ENCODE data around the gene PLA2G3. TPM values are rescaled to one million over a fixed set of nuclear protein-coding genes. Genes with fewer than 3 reads are reported as not detected.

PLA2G3 gene
- total and polyA plus RNA-seq, 2 of the 13 experiments (the other 11 are each of a cell fraction or from before 2014, with no cell fraction given), result 0.12 to 0.42 TPM

DNA sequence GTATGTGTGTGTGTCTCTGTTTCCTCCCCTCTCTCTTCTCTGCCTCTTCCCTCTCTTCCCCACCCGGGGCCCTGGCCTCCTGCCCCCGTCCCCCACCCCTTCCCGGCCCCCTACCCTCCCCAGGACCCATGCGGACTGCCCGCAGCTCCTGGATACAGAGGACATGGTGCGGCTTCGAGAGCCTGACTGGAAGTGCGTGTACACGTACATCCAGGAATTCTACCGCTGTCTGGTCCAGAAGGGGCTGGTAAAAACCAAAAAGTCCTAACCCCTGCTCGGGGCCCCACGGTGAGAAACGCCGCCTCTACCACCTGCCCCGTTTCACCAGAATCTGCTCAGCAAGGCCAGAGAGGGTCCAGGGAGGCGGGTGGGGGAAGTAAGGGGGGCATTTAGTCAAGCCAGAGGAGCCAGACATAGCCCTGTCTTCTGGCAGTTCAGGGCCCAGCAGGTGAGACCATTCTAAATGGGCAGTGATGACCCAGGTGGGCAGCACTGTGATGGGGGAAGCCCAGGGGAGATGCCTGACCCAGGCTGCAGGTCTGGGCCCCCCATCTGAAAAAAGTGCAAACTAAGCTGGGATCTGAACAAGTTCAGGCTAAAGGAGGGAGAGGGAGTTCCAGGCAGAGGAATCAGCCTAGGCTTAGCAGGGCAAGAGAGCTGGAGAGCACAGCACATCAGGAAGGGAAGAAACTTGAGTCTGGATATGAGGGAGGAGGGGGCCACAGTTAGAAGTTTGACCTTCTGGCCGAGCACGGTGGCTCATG, 39.4 kb downstream of the PLA2G3 start:
- intact Hi-C loops (cut with micrococcal nuclease; ENCODE audit: unreplicated experiment), result no loop called here
- H3K27ac ChIP-seq (ENCODE audit: extremely low read length, insufficient read depth, low read length), result no peak overlapping the region
- FAIRE-seq, result no peak
- no TSS peak for BruUV-seq (replicated peaks)
- 98% methylated on average over 18 of the region's 18 CpGs for WGBS (ENCODE audit: low lambda C conversion rate)
- POLR2A ChIA-PET, result no interaction called here
- in situ Hi-C loops (cut with HindIII; ENCODE audit: extremely low pct_ligation_motif_present, low pct_unique_long_range_greater_than_20kb), result loop anchor here (5.0 kb wide), 1 partner anchor 41 kb away; the partner anchor contains the start of gene PLA2G3
- no peaks in the 10 kb centered on the region for H3K27me3 ChIP-seq (ENCODE audit: control insufficient read depth in 1 of 2, insufficient read depth in 2 of 2, low read length in 2 of 2)
- H3K4me1 ChIP-seq (ENCODE audit: insufficient read depth, low read length), result peaks cover 19% of the 10 kb centered on the region
- H2AFZ ChIP-seq (ENCODE audit: low read length), result no peak overlapping the region
- H4K20me1 ChIP-seq (ENCODE audit: insufficient read depth, low read length), result no peaks in the 10 kb centered on the region
- no peaks in the 10 kb centered on the region for H3K79me2 ChIP-seq (ENCODE audit: insufficient read depth, low read length)
- DNase-seq (ENCODE audit: low spot score), result no peak
- no peak for ATAC-seq
- H3K4me3 ChIP-seq (replicated peaks in 1 of 3; ENCODE audit: insufficient read depth in 1 of 3, low read depth in 2 of 3, low read length in 3 of 3), result no peak overlapping the region
- no peak overlapping the region for H3K9ac ChIP-seq (ENCODE audit: insufficient read depth, low read depth, low read length)
- H3K36me3 ChIP-seq (replicated peaks in 1 of 2; ENCODE audit: control insufficient read depth in 1 of 2, insufficient read depth in 2 of 2, low read length in 2 of 2), result peaks cover 13 to 32% of the 10 kb centered on the region in 2 experiments; a peak in 4 of 5 replicates
- no peaks in the 10 kb centered on the region for H3K9me3 ChIP-seq (ENCODE audit: low read length)
- no peak for TF ChIP-seq AKAP8 (CRISPR knock-in tag; IDR thresholded peaks at IDR 0.05)
- no peak for TF ChIP-seq GPBP1L1 (CRISPR knock-in tag; IDR thresholded peaks at IDR 0.05)
- CTCF ChIA-PET (ENCODE audit: low intra/inter-chr PET ratio, low total read pairs), result no interaction called here
- no peak overlapping the region for H3K4me2 ChIP-seq (ENCODE audit: low read depth, low read length)

DNA sequence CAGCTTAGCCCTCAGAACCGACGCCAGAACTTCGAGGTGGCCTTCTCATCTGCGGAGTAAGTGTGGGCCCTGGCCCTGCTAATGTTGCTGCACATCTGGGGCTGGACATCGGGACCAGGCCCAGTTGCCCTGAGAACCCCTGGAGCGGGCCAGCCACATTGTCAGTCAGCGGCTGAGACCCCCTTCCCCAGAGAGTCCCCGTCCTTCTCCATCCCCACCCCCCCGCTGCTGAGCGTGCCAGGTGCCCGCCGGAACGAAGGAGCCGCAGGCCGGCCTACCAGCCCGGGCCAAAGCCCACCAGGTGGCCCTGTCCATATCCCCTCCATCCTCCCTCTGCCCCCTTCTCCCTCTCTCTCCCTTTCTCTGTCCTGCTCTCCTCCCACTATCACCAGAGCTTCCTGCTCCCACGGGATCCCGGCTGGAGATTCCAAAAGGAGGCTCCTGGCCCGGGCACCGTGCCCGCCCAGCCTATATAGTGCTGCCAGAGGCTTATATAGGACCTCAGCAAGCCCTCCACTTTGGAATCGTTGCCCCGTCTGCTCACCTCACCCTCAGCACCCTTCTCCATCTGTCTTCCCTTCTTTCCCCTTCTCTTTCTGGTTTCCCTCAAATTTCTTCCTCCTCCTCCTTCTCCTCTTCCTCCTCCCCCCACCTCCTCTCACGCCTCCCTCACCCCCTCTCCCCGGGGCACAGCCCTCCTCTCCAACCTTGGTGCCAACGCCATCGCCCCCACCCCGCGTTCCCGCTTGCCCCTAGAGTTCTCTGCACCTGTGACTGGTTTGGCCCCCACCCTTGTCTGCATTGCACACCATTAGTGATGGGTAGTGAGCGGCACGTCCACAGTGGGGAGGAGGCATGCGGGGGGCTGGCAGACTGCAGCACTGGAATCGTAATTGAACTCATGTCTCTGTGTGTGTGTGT, 40.2 kb downstream of the PLA2G3 start:
- in situ Hi-C loops (cut with HindIII; ENCODE audit: extremely low pct_ligation_motif_present, low pct_unique_long_range_greater_than_20kb), result loop anchor here (5.0 kb wide), 1 partner anchor 42 kb away; the partner anchor contains the start of gene PLA2G3
- 97% methylated on average over 21 of the region's 34 CpGs for WGBS (ENCODE audit: low lambda C conversion rate)
- TF ChIP-seq ZNF816 (CRISPR knock-in tag; IDR thresholded peaks at IDR 0.05; ENCODE audit: borderline replicate concordance), result no peak
- no peak for TF ChIP-seq RNF2 (conservative IDR thresholded peaks at IDR 0.05; ENCODE audit: low read depth)
- no peak for TF ChIP-seq MAF1 (CRISPR knock-in tag; IDR thresholded peaks at IDR 0.05; ENCODE audit: borderline replicate concordance)
- no peak for TF ChIP-seq ZNF496 (CRISPR knock-in tag; IDR thresholded peaks at IDR 0.05; ENCODE audit: insufficient replicate concordance)
- TF ChIP-seq, protein P1, sequence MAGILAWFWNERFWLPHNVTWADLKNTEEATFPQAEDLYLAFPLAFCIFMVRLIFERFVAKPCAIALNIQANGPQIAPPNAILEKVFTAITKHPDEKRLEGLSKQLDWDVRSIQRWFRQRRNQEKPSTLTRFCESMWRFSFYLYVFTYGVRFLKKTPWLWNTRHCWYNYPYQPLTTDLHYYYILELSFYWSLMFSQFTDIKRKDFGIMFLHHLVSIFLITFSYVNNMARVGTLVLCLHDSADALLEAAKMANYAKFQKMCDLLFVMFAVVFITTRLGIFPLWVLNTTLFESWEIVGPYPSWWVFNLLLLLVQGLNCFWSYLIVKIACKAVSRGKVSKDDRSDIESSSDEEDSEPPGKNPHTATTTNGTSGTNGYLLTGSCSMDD (CRISPR knock-in tag; IDR thresholded peaks at IDR 0.05), result no peak
- no peak for TF ChIP-seq SKIL (CRISPR knock-in tag; IDR thresholded peaks at IDR 0.05; ENCODE audit: borderline replicate concordance)
- no peak for TF ChIP-seq PHF20 (CRISPR knock-in tag; IDR thresholded peaks at IDR 0.05)
- TF ChIP-seq ZNF713 (CRISPR knock-in tag; IDR thresholded peaks at IDR 0.05), result no peak
- no peak for TF ChIP-seq HNRNPH1 (optimal IDR thresholded peaks at IDR 0.05; ENCODE audit: low read depth, low read length)

More for the DNA sequence above, 40.2 kb downstream of the PLA2G3 start:
- ChIA-PET POLR2A (no interaction called here), CTCF (ENCODE audit: low intra/inter-chr PET ratio, low total read pairs) (no interaction called here)
- H3K27ac ChIP-seq (ENCODE audit: extremely low read length, insufficient read depth, low read length), result no peak overlapping the region
- DNase-seq (ENCODE audit: low spot score), result no peak
- no peaks in the 10 kb centered on the region for H3K27me3 ChIP-seq (ENCODE audit: control insufficient read depth in 1 of 2, insufficient read depth in 2 of 2, low read length in 2 of 2)
- H3K4me3 ChIP-seq (replicated peaks in 1 of 3; ENCODE audit: insufficient read depth in 1 of 3, low read depth in 2 of 3, low read length in 3 of 3), result no peak overlapping the region
- H4K20me1 ChIP-seq (ENCODE audit: insufficient read depth, low read length), result no peaks in the 10 kb centered on the region
- no peak for FAIRE-seq
- no TSS peak for BruUV-seq (replicated peaks)
- no peak overlapping the region for H2AFZ ChIP-seq (ENCODE audit: low read length)
- H3K9ac ChIP-seq (ENCODE audit: insufficient read depth, low read depth, low read length), result no peak overlapping the region
- peaks cover 19 to 38% of the 10 kb centered on the region in 2 experiments; a peak in 4 of 5 replicates for H3K36me3 ChIP-seq (replicated peaks in 1 of 2; ENCODE audit: control insufficient read depth in 1 of 2, insufficient read depth in 2 of 2, low read length in 2 of 2)
- H3K9me3 ChIP-seq (ENCODE audit: low read length), result no peaks in the 10 kb centered on the region
- ATAC-seq, result no peak
- peaks cover 19% of the 10 kb centered on the region for H3K4me1 ChIP-seq (ENCODE audit: insufficient read depth, low read length)
- no peaks in the 10 kb centered on the region for H3K79me2 ChIP-seq (ENCODE audit: insufficient read depth, low read length)
- no peak overlapping the region for H3K4me2 ChIP-seq (ENCODE audit: low read depth, low read length)
- intact Hi-C loops (cut with micrococcal nuclease; ENCODE audit: unreplicated experiment), result no loop called here
